GM12801 (cell line): Measurements from ENCODE around the gene HMCN1.

Experiments
- CTCF ChIP-seq: IDR thresholded peaks from one replicate; pipeline ENCODE4 v1.5.1; 2011; ENCODE audit warnings: control low read depth; ENCODE audit not compliant: insufficient read length; ENCODE audit errors: extremely low read depth

The HMCN1 gene

DNA sequence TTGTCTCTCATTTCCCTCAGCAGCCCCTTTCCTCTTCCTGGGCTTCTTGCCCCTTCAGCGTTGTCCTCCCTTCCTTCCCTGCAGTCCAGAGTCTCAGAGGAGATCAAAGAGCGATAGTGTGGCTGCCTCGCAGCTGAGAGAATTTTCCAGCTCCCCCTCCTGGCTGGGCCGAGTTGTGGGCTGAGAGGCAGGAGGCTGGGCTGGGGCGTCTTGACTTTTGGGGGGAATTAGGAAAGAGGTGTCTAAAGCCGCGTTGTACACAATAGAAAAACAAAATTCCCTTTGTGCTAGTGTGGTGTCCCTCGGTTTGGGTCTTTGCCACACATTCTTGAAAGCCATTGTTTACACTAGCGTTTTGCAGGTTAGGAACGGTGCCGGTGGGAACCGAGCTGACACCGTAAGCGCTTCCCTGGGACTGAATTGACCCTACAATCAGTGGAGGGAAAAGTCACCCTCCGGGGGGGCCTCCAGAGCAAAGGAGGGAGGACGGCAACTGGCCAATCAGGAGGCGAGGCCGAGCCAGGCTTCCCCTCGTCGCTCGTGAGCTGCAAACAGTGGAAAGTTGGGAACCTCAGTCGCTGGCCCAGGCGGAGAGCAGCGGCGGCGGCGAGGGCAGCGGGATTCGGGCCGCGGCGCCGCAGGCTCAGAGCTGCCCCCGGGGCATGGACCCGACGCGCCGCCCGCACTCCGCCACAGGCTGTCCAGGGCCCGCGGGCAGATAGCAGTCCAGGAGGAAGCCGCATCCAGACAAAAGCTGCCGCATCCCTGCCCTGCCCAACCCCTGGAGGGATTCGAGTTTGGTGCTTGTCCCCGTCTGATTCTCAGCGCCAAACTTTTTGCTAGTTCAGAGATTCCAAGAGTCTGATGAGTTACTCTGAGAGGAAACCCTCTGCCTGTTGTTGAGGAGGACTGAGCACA is at the start of gene HMCN1:
Gene HMCN1, plus strand, starts transcription at position 574 of the 918 bp plus-strand sequence. CDS start 389 bp downstream, outside the sequence.
- no peak for TF ChIP-seq CTCF

- no peak for TF ChIP-seq CTCF
Measured at GRCh38 chr1:185686821-185687778, 47.1 kb upstream of the HMCN1 start.

DNA sequence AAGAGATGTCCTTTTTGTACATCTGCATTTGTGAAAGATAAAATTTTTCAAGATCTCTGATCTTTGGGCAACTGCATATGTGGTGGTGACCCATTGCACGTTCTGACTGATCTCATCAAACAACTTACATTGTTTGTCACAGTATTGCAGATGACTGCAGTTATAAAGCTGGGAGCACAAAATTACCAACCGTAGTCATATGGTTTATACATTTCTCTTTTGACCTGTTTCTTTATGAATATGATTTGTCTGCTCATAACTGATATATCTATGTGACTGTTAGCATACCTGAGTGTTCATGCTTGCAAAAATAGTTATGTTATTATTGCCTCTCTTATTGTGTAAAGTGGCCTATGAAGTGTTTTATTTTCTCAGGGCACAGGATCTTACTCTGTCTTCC is 43.7 kb upstream of the HMCN1 start:
- TF ChIP-seq CTCF, result no peak

GRCh38 chr1:185693654-185694053 is 40.5 kb upstream of the HMCN1 start:
- no peak for TF ChIP-seq CTCF

GRCh38 chr1:185694081-185694480 is 40.1 kb upstream of the HMCN1 start:
- no peak for TF ChIP-seq CTCF

- TF ChIP-seq CTCF, result no peak
Measured at GRCh38 chr1:185695299-185695698, 38.9 kb upstream of the HMCN1 start.

- TF ChIP-seq CTCF, result no peak
Measured at GRCh38 chr1:185696422-185697150, 37.6 kb upstream of the HMCN1 start.
